ENCODE measurements around the gene TMIGD1.
A peak's percentile ranks its signal among the peaks of the same experiment; 100 is the strongest.
"Not testable (repeated sequence)": the region's sequence is repeated elsewhere in the genome, so short reads cannot be mapped to it uniquely, and the experiment has no call there.

Gene TMIGD1

GRCh38 chr17:30357476-30357875, 23.6 kb upstream of the TMIGD1 start:
- no peak for DNase-seq

- DNase-seq, result no peak
Measured at GRCh38 chr17:30354701-30355100, 20.8 kb upstream of the TMIGD1 start.

DNA sequence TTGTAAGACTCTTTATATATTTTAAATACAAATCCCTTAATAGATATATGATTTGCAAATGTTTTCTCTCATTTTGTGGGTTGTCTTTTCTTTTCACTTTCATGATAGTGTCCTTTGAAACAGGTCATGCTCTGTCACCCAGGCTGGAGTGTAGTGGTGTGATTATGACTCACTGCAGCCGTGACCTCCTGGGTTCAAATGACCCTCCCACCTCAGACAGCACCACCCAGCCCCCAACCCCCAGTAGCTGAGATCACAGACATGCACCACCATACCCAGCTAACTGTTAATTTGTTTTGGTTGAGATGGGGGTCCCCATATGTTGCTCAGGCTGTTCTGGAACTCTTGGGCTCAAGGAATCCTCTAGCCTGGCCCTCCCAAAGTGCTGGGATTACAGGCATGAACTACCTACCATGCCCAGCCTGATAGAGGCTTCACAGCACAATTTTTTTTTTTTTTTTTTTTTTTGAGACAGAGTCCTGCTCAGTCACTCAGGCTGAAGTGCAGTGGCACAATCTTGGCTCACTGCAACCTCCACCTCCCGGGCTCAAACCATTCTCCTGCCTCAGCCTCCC, 18.5 kb upstream of the TMIGD1 start:
- no peak for DNase-seq

GRCh38 chr17:30351735-30352134, 17.9 kb upstream of the TMIGD1 start:
- no peak for DNase-seq

GRCh38 chr17:30351263-30351662, 17.4 kb upstream of the TMIGD1 start:
- DNase-seq, result not testable (repeated sequence)

DNA sequence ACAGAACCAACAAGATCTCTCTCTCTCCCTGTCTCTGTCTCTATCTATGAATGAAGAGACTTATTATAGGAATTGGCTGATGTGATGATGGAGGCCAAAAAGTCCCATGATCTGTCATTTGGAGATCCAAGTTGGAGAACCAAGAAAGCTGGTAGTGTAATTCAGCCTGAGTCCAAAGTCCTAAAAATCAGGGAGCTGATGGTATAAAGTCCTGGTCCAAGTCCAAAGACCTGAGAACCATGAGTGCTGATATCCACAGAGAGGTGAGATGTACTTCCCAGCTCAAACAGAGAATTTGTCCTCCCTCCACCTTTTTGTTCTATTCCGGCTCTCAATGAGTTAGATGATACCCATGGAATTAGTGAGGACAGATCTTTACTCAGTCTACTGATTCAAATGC, 15.4 kb upstream of the TMIGD1 start:
- no peak for DNase-seq

DNA sequence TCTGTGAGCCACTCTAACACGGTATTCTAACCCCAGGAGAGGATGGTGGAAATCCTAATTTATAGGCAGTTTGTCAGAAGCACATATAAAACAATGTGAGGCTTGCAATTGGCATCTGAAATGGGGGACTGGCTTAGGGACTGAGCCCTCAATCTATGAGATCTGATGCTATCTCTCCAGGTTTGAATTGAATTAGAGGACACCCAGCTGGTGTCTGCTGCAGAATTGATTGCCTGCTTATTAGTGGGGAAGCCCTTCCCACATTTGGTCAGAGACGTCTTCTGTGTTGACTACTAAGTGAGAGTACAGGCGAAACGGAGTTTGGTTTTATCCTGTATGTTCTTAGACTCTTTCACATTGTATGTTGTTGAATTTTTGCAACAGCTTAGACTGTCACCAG, 13.6 kb upstream of the TMIGD1 start:
- no peak for DNase-seq

DNA sequence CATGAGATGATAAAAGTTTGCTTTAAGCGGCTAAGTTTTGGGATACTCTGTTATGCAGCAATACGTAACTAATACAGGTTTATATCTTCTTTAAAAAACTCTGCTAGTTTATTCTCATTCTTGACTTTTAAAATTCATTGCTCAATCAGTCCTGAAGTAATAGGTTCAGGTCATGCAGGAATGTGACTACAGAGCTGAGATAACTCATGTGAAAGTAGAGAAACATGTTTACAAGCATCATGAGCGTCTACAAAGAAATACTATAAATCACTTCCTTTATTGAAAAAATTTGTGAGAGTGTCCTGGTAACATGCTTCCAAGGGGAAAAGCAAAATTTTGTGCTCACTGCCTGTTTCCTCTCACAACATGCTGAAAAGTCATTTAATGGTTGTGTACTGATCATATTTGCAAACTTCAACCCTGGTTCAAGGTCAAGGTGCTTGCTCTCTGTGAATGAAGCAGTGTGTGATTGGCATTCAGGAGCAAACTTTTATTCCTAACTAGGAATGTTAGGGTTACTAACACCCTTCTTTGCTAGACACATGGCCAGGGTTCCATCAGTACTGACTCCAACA, 12.5 kb upstream of the TMIGD1 start:
- no peak for DNase-seq

GRCh38 chr17:30345527-30346075, 11.7 kb upstream of the TMIGD1 start:
- DNase-seq, result no peak

DNA sequence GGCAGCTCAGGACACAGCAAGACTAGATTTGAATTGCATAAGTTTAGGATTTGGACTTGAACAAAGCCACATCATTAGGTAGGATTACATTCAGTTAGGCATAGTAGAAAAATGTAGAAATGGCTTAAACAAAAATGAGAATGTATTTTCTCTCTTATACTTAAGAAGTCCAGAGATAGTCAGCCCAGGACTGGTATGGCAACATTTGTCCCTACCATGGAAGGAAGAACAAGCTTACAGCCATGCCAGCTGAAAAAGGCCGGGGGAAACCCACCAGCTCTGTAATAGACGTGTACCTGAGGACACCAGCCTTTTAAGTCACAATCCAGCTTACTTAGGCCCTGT, 11.2 kb upstream of the TMIGD1 start:
- no peak for DNase-seq

GRCh38 chr17:30344283-30345088, 10.6 kb upstream of the TMIGD1 start:
- no peak for DNase-seq

DNA sequence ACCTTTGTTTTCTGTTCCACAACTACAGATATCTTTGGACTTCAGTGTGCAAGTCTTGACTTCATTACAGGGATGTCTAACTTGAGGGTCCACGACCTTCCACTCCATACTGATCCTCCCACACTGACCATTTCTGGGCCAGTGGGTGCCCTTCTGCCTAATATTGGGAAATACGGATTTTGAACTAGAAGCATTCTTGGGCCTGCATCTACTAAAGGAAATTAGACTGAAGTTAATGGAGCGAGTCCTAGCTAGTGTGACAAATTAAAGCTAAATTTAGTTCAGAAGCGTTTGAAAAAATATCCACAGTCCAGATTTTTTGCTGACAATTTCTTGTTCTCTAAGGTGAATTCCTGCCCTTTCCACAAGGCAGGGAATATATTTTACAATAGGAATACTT, 9.9 kb upstream of the TMIGD1 start:
- no peak for DNase-seq

- DNase-seq, result not testable (repeated sequence)
Measured at GRCh38 chr17:30343244-30343643, 9.4 kb upstream of the TMIGD1 start.

GRCh38 chr17:30341703-30342249, 7.9 kb upstream of the TMIGD1 start:
- no peak for DNase-seq

GRCh38 chr17:30340801-30341356, 7.0 kb upstream of the TMIGD1 start:
- no peak for DNase-seq

- no peak for DNase-seq
Measured at GRCh38 chr17:30339086-30339485, 5.2 kb upstream of the TMIGD1 start.

DNA sequence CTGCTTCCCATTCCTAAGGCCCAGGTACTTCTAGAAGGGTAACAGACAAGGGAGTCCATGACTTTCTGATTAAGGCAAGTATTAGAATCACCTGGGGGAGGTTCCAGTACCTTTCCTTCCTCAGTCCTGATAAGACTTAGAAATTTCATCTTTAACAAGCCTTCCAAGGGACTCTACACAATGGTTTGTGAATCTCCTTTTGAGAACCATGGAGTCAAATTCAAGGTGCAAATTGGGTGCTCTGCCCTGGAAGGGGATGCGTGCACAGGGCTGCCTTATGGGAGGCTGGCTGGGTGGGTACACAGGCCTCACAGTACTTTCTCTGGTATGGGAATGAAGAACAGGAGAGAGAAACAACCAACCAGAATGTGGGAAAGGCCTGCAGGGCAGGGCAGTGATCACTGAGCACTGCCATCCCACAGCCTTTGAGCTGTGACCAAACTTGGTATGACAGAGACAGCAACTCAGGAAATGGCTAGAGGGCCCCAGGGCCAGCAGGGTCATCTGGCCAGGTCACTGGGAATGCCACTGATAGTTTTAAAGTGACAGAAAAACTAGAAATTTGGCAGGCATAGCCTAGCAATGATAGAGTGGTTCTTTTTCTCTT, 3.6 kb upstream of the TMIGD1 start:
- DNase-seq, result no peak

DNA sequence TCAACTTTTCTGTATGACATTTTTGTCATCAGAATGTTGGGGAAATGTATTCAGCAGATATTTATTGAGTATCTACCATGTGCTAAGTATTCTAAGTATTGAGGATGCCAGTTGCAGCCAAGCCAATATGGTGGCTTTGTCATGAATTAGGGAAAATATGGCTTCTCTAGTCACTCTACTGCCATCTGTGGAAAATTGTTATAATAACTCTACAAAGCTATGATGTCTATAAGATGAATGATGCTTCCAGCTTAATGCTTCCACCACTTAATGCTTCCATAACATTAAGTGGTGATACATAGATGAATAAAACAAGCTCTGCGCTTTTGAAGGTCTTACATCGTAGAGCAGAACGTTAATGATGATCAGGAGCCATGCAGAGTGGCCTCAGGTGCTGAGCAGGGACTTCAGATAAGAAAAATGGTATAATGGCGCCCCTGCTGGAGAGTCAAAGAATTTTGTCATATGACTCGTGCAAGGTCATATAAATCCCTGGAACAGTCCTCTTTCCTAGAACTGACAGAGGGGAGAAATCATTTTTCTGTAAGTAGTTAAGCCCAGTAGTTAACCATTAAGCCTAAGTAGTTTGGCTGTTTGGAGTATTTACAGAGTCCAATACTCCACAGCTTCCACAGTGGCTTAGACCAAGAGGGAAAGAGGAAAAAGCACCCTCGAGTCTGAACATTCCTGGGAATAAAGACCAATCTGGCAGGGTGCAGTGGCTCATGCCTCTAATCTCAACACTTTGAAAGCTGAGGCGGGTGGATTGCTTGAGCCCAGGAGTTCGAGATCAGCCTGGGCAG, 2.7 kb upstream of the TMIGD1 start:
- DNase-seq, result peak; percentile 62

DNA sequence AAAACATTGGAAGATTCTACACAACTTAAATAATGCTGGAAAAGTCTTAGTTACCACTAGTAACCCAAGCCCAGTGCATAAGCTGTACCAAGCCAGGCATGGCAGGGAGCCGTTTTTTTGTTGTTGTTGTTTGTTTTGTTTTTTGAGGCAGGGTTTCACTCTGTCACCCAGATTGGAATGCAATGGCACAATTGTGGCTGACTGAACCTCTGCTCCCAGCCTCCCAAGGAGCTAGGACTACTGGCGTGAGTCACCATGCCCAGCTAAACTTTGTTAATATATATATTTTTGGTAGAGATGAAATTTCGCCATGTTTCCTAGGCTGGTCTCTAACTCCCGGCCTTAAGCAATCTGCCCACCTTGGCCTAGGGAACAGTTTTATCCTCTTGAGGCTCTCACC, 564 bp upstream of the TMIGD1 start:
- DNase-seq, result no peak

DNA sequence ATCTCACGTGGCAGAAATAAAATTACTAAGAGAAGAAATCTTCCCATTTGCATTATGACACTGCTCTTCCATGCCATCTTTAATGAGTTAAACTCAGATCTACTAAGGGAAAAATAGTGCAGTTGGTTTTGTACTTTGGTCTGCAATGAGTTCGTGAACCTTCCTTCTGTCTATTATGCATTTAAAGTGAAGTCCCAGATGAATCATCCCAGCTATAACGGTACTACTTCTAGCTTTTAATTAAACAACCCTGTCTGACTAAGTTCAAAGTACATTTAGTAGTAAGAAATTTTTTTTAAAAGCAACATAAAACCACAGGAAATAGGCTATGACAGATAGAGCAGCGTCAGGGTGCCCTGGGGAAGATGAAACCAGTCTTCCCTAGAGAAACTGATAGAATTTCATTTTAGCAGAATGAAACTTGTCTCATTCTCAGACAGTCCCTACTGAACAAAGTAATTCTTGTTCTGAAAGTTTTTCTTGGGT, 1.8 kb downstream of the TMIGD1 start:
- DNase-seq, result no peak

DNA sequence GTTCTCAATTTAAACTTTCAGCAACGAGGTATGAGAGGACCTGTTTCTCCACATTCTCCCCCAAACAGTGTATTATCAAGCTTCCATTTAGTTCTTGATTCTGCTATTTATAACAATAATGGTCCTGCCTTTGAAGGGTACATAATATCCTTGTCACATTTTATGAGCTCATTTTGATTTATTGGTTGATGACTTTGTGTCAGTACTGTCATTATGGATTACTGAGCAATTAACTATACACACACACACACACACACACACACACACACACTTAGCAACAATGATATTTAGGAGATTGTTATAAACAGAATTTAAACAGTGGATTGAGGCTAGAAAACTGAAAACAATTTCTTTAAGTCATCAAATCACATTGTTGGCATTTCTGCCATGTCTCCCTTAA, 7.0 kb downstream of the TMIGD1 start:
- DNase-seq, result no peak

- no peak for DNase-seq
Measured at GRCh38 chr17:30324723-30325122, 9.1 kb downstream of the TMIGD1 start.

Data from NCI-H1048 (cell line).